H9 (cell line): ENCODE results near the gene PIM3. TPM values are rescaled to one million over a fixed set of nuclear protein-coding genes. Genes with fewer than 3 reads are reported as not detected.

ENCODE experiments used
- DNase-seq: peaks from one replicate; pipeline ENCODE4 v3.0.0-alpha.2; 2017
- H2AFZ ChIP-seq: one replicate; pipeline ENCODE4 v1.6.1; 2013; ENCODE audit warnings: mild to moderate bottlenecking, low read length, control low read depth, moderate library complexity
- H2AK5ac ChIP-seq: 2 replicates; pipeline ENCODE4 v1.6.1; 2013; ENCODE audit warnings: low read length, control low read depth, mixed read lengths; ENCODE audit not compliant: insufficient read length
- H2BK120ac ChIP-seq: one replicate; pipeline ENCODE4 v1.6.1; 2013; ENCODE audit warnings: low read depth, mild to moderate bottlenecking, low read length, control low read depth, inconsistent platforms; ENCODE audit not compliant: poor library complexity, severe bottlenecking
- H2BK12ac ChIP-seq: 2 replicates; pipeline ENCODE4 v1.6.1; 2013; ENCODE audit warnings: low read length, control low read depth, mixed read lengths, low read depth; ENCODE audit not compliant: insufficient read length
- H2BK15ac ChIP-seq: 2 replicates; pipeline ENCODE4 v1.6.1; 2013; ENCODE audit warnings: low read depth, low read length, control low read depth
- H2BK20ac ChIP-seq: one replicate; pipeline ENCODE4 v1.6.1; 2013; ENCODE audit warnings: low read depth, mild to moderate bottlenecking, low read length, control low read depth, inconsistent platforms; ENCODE audit not compliant: poor library complexity, severe bottlenecking
- H2BK5ac ChIP-seq: 2 replicates; pipeline ENCODE4 v1.6.1; 2013; ENCODE audit warnings: low read length, control low read depth, mixed read lengths; ENCODE audit not compliant: insufficient read length
- H3K14ac ChIP-seq: 2 replicates; pipeline ENCODE4 v1.6.1; 2013; ENCODE audit warnings: low read length, control low read depth; ENCODE audit not compliant: insufficient read depth
- H3K18ac ChIP-seq: 2 replicates; pipeline ENCODE4 v1.6.1; 2013; ENCODE audit warnings: low read depth, mild to moderate bottlenecking, mixed read lengths, low read length, control low read depth; ENCODE audit not compliant: insufficient read length
- H3K23ac ChIP-seq: 2 replicates; pipeline ENCODE4 v1.6.1; 2013; ENCODE audit warnings: low read length, control low read depth, mixed read lengths, low read depth; ENCODE audit not compliant: insufficient read length
- H3K23me2 ChIP-seq: 2 replicates; pipeline ENCODE4 v1.6.1; 2013; ENCODE audit warnings: low read depth, mild to moderate bottlenecking, mixed read lengths, low read length, control low read depth; ENCODE audit not compliant: insufficient read length, poor library complexity, severe bottlenecking
- H3K27ac ChIP-seq: 2 replicates; pipeline ENCODE4 v1.5.1; 2013; ENCODE audit warnings: low read length, control low read depth, mixed read lengths, low read depth; ENCODE audit not compliant: insufficient read length
- H3K27me3 ChIP-seq: 2 replicates; pipeline ENCODE4 v1.6.1; 2013; ENCODE audit warnings: low read length, control low read depth, inconsistent platforms; ENCODE audit not compliant: insufficient read depth
- H3K4ac ChIP-seq: 2 replicates; pipeline ENCODE4 v1.6.1; 2013; ENCODE audit warnings: low read depth, mild to moderate bottlenecking, control low read depth, inconsistent platforms, low read length, moderate library complexity
- H3K4me1 ChIP-seq: 2 replicates; pipeline ENCODE4 v1.6.1; 2013; ENCODE audit warnings: low read length, control low read depth, inconsistent platforms; ENCODE audit not compliant: insufficient read depth
- H3K4me2 ChIP-seq: 2 replicates; pipeline ENCODE4 v1.6.1; 2013; ENCODE audit warnings: low read length, control low read depth, mixed read lengths; ENCODE audit not compliant: insufficient read length, insufficient read depth
- H3K56ac ChIP-seq: 2 replicates; pipeline ENCODE4 v1.6.1; 2013; ENCODE audit warnings: low read depth, mild to moderate bottlenecking, mixed read lengths, low read length, control low read depth; ENCODE audit not compliant: insufficient read length
- H3K79me1 ChIP-seq: 2 replicates; pipeline ENCODE4 v1.6.1; 2013; ENCODE audit warnings: low read depth, mild to moderate bottlenecking, moderate library complexity, low read length, control low read depth, inconsistent platforms; ENCODE audit not compliant: insufficient read depth, poor library complexity, severe bottlenecking
- H3K79me2 ChIP-seq: 2 replicates; pipeline ENCODE4 v1.6.1; 2013; ENCODE audit warnings: low read length, control low read depth, inconsistent platforms; ENCODE audit not compliant: insufficient read depth
- H3K9ac ChIP-seq: 2 replicates; pipeline ENCODE4 v1.6.1; 2013; ENCODE audit warnings: low read length, control low read depth, mixed read lengths; ENCODE audit not compliant: insufficient read length; ENCODE audit errors: extremely low read depth
- H3K9me3 ChIP-seq: one replicate; pipeline ENCODE4 v1.6.1; 2013; ENCODE audit warnings: low read depth, low read length, inconsistent platforms; ENCODE audit not compliant: control insufficient read depth
- H3T11ph ChIP-seq: one replicate; pipeline ENCODE4 v1.6.1; 2013; ENCODE audit warnings: mild to moderate bottlenecking, low read length, control low read depth, inconsistent platforms
- H4K20me1 ChIP-seq: one replicate; pipeline ENCODE4 v1.6.1; 2013; ENCODE audit not compliant: control insufficient read depth, insufficient read length, insufficient read depth
- H4K5ac ChIP-seq: 2 replicates; pipeline ENCODE4 v1.6.1; 2013; ENCODE audit warnings: low read depth, mild to moderate bottlenecking, mixed read lengths, low read length, control low read depth; ENCODE audit not compliant: insufficient read length
- H4K8ac ChIP-seq: replicated peaks from 2 replicates; pipeline ENCODE4 v1.6.1; 2013; ENCODE audit warnings: low read length, control low read depth, mixed read lengths, low read depth; ENCODE audit not compliant: insufficient read length
- H4K91ac ChIP-seq: 2 replicates; pipeline ENCODE4 v1.6.1; 2013; ENCODE audit warnings: low read depth, mild to moderate bottlenecking, moderate library complexity, mixed read lengths, low read length, control low read depth; ENCODE audit not compliant: insufficient read length
- H3K27ac Mint-ChIP-seq, 3 experiments: 2 replicates in 2 of 3; 3 replicates in 1 of 3; pipeline ENCODE4 v1.8.0; 2020 to 2021; ENCODE audit warnings: mixed read lengths in 3 of 3, mild to moderate bottlenecking in 1 of 3, moderate library complexity in 1 of 3
- H3K27me3 Mint-ChIP-seq: 2 replicates; pipeline ENCODE4 v1.8.0; 2021; ENCODE audit warnings: low read depth, mild to moderate bottlenecking, moderate library complexity, mixed read lengths
- H3K36me3 Mint-ChIP-seq, 3 experiments: 2 replicates in 2 of 3; 3 replicates in 1 of 3; pipeline ENCODE4 v1.8.0; 2020 to 2021; ENCODE audit warnings: low read depth in 3 of 3, mixed read lengths in 3 of 3; ENCODE audit not compliant: insufficient read depth in 1 of 3
- H3K4me1 Mint-ChIP-seq, 2 experiments: 2 replicates each; pipeline ENCODE4 v1.8.0; 2020; ENCODE audit warnings: mixed read lengths in 2 of 2
- H3K4me3 Mint-ChIP-seq, 2 experiments: 2 replicates in 1 of 2; 3 replicates in 1 of 2; pipeline ENCODE4 v1.8.0; 2020 to 2021; ENCODE audit warnings: mild to moderate bottlenecking in 2 of 2, mixed read lengths in 2 of 2, moderate library complexity in 1 of 2
- H3K9me3 Mint-ChIP-seq, 2 experiments: 2 replicates in 1 of 2; 3 replicates in 1 of 2; pipeline ENCODE4 v1.8.0; 2020; ENCODE audit warnings: mild to moderate bottlenecking in 2 of 2, mixed read lengths in 2 of 2, moderate library complexity in 1 of 2
- WGBS: extraction: QIAGEN DNeasy Blood & Tissue Kit; methylation state at CpG from one replicate; pipeline ENCODE4 v1.1.7; 2013; ENCODE audit warnings: missing lambda C conversion rate, low lambda C conversion rate, mixed read lengths; ENCODE audit not compliant: insufficient read length; ENCODE audit errors: extremely low coverage; 5-methylcytosine and 5-hydroxymethylcytosine counted together
- total RNA-seq: library from RNA; stranded (reverse); gene quantifications from 2 replicates; pipeline ENCODE4 v1.2.1, GENCODE V29; 2021
- TF ChIP-seq, protein P1 (sequence below): fragments of 200-600 bp; sonication (generic); conservative IDR thresholded peaks from 3 replicates; pipeline ENCODE4 v1.8.0; 2021; ENCODE audit warnings: antibody characterized with exemption, mild to moderate bottlenecking

PIM3 gene
- total RNA-seq, 1 experiment from 2014 or later: 43.4 TPM

DNA sequence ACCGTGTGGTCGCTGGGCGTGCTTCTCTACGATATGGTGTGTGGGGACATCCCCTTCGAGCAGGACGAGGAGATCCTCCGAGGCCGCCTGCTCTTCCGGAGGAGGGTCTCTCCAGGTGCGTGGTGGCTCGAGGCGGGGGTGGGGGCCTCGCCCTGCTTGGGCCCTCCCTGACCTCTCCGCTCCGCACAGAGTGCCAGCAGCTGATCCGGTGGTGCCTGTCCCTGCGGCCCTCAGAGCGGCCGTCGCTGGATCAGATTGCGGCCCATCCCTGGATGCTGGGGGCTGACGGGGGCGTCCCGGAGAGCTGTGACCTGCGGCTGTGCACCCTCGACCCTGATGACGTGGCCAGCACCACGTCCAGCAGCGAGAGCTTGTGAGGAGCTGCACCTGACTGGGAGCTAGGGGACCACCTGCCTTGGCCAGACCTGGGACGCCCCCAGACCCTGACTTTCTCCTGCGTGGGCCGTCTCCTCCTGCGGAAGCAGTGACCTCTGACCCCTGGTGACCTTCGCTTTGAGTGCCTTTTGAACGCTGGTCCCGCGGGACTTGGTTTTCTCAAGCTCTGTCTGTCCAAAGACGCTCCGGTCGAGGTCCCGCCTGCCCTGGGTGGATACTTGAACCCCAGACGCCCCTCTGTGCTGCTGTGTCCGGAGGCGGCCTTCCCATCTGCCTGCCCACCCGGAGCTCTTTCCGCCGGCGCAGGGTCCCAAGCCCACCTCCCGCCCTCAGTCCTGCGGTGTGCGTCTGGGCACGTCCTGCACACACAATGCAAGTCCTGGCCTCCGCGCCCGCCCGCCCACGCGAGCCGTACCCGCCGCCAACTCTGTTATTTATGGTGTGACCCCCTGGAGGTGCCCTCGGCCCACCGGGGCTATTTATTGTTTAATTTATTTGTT lies 2.4 kb downstream of the PIM3 start:
- Histone ChIP-seq H3K79me2 (peaks cover 3% of the 10 kb centered on the region; the same call in 1 of the 2 replicates), H3K14ac (peak overlapping the region; percentile 76), H4K91ac (peak overlapping the region; percentile 79), H2BK12ac (no peak overlapping the region), H4K8ac (no peak overlapping the region), H3K79me1 (peaks cover 6% of the 10 kb centered on the region), H4K5ac (no peak overlapping the region), H3K18ac (peak overlapping the region; percentile 83), H3K56ac (no peak overlapping the region), H4K20me1 (no peaks in the 10 kb centered on the region), H2BK120ac (no peak overlapping the region), H2BK5ac (no peak overlapping the region), H3K4me2 (peak overlapping the region; percentile 23), H3K9ac (no peak overlapping the region), H3K27me3 (no peaks in the 10 kb centered on the region), H3K4me1 (no peaks in the 10 kb centered on the region), H3K4ac (no peak overlapping the region; the same call in 1 of the 2 replicates), H2AK5ac (no peak overlapping the region), H2BK15ac (no peak overlapping the region), H2BK20ac (no peak overlapping the region), H3K23ac (no peak overlapping the region), H3K23me2 (no peaks in the 10 kb centered on the region), H3K9me3 (no peaks in the 10 kb centered on the region), H3T11ph (no peak overlapping the region), H2AFZ (no peak overlapping the region), H3K27ac (no peak overlapping the region)
- TF ChIP-seq, protein P1, sequence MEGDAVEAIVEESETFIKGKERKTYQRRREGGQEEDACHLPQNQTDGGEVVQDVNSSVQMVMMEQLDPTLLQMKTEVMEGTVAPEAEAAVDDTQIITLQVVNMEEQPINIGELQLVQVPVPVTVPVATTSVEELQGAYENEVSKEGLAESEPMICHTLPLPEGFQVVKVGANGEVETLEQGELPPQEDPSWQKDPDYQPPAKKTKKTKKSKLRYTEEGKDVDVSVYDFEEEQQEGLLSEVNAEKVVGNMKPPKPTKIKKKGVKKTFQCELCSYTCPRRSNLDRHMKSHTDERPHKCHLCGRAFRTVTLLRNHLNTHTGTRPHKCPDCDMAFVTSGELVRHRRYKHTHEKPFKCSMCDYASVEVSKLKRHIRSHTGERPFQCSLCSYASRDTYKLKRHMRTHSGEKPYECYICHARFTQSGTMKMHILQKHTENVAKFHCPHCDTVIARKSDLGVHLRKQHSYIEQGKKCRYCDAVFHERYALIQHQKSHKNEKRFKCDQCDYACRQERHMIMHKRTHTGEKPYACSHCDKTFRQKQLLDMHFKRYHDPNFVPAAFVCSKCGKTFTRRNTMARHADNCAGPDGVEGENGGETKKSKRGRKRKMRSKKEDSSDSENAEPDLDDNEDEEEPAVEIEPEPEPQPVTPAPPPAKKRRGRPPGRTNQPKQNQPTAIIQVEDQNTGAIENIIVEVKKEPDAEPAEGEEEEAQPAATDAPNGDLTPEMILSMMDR: no peak
- H3K27ac Mint-ChIP-seq: peak overlapping the region in 2 of 3 experiments; percentile 70 to 90; a peak in 2 of 7 replicates
- peak; percentile 26 for DNase-seq
- peak overlapping the region; percentile 58 to 76 for H3K4me3 Mint-ChIP-seq
- no peaks in the 10 kb centered on the region for H3K9me3 Mint-ChIP-seq
- no CpG with 5 or more reads among the region's 63 CpGs for WGBS
- peaks cover 2 to 10% of the 10 kb centered on the region in 2 experiments; a peak in 2 of 4 replicates for H3K4me1 Mint-ChIP-seq
- H3K27me3 Mint-ChIP-seq: peaks cover 4% of the 10 kb centered on the region
- peaks cover 8 to 17% (median 14%) of the 10 kb centered on the region in 3 experiments; a peak in 5 of 7 replicates for H3K36me3 Mint-ChIP-seq
